A172 (cell line): Measurements from ENCODE around the gene CEACAM6. TPM values are rescaled to one million over a fixed set of nuclear protein-coding genes. Genes with fewer than 3 reads are reported as not detected.
"Not testable (repeated sequence)": the region's sequence is repeated elsewhere in the genome, so short reads cannot be mapped to it uniquely, and the experiment has no call there.

Experiments
- DNase-seq: peaks from one replicate; pipeline ENCODE4 v3.0.0-alpha.2; 2015; ENCODE audit warnings: low spot score
- total RNA-seq: library from RNA; depleted of rRNA; stranded (reverse); fragments of >200 nt; shearing (Covaris generic); gene quantifications from 2 replicates; pipeline ENCODE4 v1.2.3, GENCODE V29; 2014

Gene CEACAM6
- total RNA-seq, 1 experiment from 2014 or later: not detected

- DNase-seq: peak; percentile 64
Measured at GRCh38 chr19:41746593-41747227, 8.6 kb upstream of the CEACAM6 start.

- no peak for DNase-seq
Measured at GRCh38 chr19:41748012-41748411, 7.3 kb upstream of the CEACAM6 start.

- DNase-seq: not testable (repeated sequence)
Measured at GRCh38 chr19:41750248-41751134, 4.8 kb upstream of the CEACAM6 start.

GRCh38 chr19:41753159-41753558, 2.2 kb upstream of the CEACAM6 start:
- DNase-seq: peak; percentile 51

- peak; percentile 54 for DNase-seq
Measured at GRCh38 chr19:41753936-41754529, 1.3 kb upstream of the CEACAM6 start.

GRCh38 chr19:41758846-41759245, 3.5 kb downstream of the CEACAM6 start:
- DNase-seq: no peak

- no peak for DNase-seq
Measured at GRCh38 chr19:41767115-41767514, 11.8 kb downstream of the CEACAM6 start.

- not testable (repeated sequence) for DNase-seq
Measured at GRCh38 chr19:41768105-41768504, 12.8 kb downstream of the CEACAM6 start.

- no peak for DNase-seq
Measured at GRCh38 chr19:41769608-41770007, 14.3 kb downstream of the CEACAM6 start.

GRCh38 chr19:41771410-41771809, 16.1 kb downstream of the CEACAM6 start:
- DNase-seq: no peak

- no peak for DNase-seq
Measured at GRCh38 chr19:41774515-41774980, 19.2 kb downstream of the CEACAM6 start.

GRCh38 chr19:41776700-41777099, 21.4 kb downstream of the CEACAM6 start:
- no peak for DNase-seq

- DNase-seq: no peak
Measured at GRCh38 chr19:41783612-41784011, 28.3 kb downstream of the CEACAM6 start.

GRCh38 chr19:41784312-41784711, 29.0 kb downstream of the CEACAM6 start:
- DNase-seq: no peak

GRCh38 chr19:41784743-41785142, 29.4 kb downstream of the CEACAM6 start:
- DNase-seq: no peak

GRCh38 chr19:41785653-41786052, 30.3 kb downstream of the CEACAM6 start:
- peak; percentile 70 for DNase-seq

- no peak for DNase-seq
Measured at GRCh38 chr19:41787055-41787454, 31.7 kb downstream of the CEACAM6 start.

GRCh38 chr19:41788518-41788917, 33.2 kb downstream of the CEACAM6 start:
- DNase-seq: not testable (repeated sequence)

- not testable (repeated sequence) for DNase-seq
Measured at GRCh38 chr19:41789053-41789452, 33.7 kb downstream of the CEACAM6 start.

GRCh38 chr19:41792513-41793413, 37.4 kb downstream of the CEACAM6 start:
- peak; percentile 27 for DNase-seq

- DNase-seq: no peak
Measured at GRCh38 chr19:41793414-41793727, 38.0 kb downstream of the CEACAM6 start.

GRCh38 chr19:41795031-41795461, 39.7 kb downstream of the CEACAM6 start:
- DNase-seq: peak; percentile 62
